ENCODE measurements around the gene VGLL4.

The VGLL4 gene

DNA sequence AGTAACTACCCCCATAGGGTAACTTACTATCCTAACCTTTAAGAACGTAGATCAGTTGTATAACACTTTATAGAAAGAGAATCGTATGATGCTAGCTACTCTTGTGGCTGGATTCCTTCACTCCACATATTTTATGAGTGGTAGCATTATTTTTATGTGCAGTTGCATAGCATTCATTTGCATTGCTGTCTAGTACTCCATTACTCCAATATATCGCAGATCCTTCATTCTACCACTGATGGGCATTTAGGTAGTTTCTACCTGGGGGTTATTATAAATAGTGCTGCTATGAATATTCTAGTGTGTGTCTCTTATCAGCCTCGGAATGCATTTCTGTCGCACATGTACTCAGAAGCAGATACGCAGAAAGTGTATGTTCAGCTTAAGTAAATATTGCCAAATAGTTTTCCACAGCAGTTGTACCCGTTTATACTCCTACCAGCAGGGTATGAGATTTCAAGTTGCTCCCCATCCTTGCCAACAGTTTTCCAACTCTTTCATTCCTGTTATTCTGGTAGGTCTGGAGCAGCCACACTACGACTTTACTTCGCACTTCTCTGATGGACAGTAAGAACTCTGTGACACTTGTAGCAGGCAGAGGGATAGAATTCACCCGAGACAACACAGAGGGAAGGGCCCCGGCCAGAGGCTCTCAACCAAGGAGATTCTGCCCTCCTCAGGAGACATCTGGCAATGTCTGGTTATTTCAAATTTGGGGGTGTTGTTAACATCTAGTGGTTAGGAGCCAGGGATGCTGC lies 9.8 kb upstream of the VGLL4 start:
- no peak for DNase-seq (ENCODE audit: low read depth in 2 of 2)

DNA sequence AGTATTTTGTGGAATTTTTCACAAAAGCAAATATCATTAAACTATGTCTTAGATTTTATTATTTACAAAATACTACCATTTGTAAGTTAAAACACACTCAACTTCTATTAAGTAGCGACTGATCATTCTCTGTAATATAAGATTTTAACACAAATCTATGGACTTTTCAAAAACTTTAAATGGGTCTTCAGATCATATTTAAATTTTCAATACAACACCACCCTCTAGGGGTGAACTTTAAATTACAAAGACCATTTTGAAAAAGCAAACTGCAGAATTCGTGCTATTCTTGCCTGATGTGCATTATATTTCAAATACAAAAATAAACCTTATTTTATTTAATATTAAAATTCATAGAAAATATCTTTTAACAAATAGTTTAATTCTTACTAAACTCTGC lies 8.2 kb upstream of the VGLL4 start:
- no peak for DNase-seq (ENCODE audit: low read depth in 2 of 2)

DNA sequence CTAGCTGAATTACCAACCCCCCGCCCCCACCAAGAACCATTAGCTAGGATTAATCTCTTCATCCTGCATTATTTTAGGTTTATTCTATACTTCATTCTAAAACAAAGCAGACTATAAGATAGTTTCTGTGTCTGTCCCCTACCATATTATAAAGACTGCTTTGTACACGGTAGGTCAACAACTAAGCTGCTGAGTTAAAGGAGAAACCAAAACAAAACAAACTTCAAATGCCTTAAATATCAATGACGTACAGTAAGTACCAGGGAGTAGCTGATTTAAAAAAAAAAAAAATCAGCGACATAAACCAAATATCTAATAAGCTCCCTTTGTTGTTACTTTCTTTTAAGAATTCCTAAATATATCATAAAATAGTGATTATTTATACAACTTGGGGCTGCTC lies 7.8 kb upstream of the VGLL4 start:
- no peak for DNase-seq (ENCODE audit: low read depth in 2 of 2)

DNA sequence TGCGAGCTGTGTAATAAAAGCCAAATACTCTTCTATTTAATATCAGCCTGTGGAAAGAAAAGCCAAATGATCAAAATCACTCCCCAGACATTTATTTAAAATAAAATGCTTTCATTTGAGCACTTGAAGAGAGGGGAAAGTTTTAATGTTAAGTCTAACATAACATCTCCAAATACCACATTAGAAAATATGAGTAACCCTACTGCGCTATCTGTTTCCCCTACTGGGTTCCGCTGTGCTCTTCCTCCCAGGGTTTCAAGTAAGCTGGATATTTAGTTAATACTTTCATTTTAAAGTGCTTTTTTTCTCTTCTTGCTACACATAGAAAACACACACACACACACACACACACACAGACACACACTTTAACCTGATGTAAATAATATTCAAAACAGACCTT lies 6.7 kb upstream of the VGLL4 start:
- no peak for DNase-seq (ENCODE audit: low read depth in 2 of 2)

DNA sequence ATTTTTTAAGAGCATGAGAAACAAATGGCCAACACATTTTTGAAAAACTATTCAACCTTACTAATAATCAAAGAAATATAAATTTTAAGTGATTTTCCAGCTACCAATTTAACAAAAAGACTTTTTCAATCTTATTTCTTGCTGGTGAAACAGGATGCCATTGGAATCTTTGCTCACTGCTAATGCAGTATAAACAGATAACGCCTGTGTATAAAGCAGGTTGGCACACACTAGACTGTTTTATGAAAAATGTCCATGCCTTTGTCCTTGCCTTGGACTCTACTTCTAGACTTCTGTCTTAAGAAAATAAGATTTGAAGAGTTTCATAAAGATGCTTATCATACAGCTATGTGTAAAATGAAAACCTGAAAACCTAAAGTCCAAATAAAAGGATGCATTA lies 5.0 kb upstream of the VGLL4 start:
- DNase-seq (ENCODE audit: low read depth in 2 of 2): no peak

DNA sequence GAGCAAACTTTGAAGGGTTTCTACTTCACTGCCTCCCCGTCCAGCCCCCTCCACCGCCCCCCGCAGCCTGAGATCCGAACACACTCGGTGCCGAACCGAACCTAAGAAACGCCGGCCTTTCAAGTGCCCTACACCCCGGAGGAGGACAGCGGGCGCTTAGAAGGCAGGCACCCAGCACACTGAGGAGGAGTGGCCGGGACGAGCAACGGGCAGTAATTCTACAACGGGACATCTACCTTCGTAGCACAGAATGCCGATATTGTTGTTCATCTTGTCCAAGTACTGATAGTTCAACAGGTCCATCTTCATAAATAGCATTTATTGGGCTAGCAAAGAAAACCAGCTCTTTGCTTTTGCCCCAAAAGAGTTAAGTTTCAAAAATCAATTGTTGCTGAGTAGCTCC lies 513 bp downstream of the VGLL4 start:
- DNase-seq (ENCODE audit: low read depth in 2 of 2): no peak

DNA sequence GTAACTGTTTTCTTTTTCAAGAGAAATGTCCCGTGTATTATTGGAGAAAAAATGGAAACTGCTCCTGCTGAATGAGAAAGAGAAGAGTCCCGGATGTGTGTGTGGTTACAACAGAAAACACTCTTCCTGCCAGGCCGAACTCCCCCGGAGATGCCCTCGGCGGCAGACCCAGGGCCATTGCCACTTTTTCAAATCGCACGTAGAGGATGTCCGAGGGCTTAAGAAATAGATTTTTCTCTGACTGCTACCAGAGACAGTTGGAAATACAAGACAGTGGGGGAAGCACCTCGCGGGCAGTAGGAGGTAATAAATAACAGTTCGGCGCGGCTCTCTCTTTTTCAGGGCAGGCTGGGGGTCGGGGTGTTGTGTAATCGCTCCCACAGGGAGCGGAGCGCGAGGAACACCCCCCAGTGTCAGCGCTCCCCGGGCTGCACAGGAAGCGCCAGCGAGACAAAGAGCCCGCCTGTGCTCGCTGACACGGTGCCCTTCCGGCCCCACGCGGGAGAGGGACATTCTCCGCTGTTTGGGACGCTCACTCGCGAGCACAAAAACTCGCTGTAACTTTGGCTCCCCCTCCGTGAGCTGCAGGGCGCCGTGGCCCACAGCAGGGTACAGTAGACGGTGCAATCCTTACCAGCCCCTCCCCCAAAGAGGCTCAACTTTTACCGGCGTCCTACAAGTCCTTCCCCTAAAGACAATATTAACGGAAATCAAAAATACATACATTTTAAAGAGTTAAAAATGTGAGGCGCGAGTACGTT lies 1.1 kb downstream of the VGLL4 start:
- DNase-seq (ENCODE audit: low read depth in 2 of 2): no peak

DNA sequence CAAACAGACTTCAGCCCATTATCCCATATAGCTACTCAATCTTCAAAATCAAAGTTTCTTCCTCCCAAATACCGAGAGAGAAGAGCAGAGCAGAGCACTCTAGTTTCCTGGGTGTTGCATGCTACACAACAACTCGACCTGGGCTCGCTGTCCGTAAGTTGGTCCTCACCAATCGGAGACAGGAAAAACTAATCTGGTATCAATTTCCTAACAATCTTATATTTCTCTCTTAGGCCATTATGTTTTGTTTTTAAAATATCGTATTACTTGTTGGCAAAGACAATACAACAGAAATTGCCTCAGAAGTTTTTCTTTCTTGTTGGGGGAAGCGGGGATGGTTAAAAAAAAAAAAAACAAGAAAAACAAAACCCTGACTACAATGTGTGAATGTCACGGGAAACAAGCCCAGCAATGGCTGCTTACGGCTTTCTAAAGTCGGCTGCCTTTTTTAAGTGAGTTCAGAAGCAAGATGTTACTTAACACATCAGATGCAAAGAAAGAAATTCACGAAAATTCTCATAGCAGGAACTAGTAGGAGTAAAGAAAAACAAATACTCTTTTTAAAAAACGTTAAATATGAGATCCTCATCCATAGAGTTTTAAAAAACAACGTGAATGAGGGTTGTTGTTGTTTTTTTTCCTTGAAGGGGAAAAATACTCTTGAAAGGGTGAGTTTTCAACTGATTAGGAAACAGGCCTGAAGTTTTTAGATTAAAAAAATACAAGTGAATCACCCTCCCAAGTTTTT lies 1.9 kb downstream of the VGLL4 start:
- DNase-seq (ENCODE audit: low read depth in 2 of 2): no peak

DNA sequence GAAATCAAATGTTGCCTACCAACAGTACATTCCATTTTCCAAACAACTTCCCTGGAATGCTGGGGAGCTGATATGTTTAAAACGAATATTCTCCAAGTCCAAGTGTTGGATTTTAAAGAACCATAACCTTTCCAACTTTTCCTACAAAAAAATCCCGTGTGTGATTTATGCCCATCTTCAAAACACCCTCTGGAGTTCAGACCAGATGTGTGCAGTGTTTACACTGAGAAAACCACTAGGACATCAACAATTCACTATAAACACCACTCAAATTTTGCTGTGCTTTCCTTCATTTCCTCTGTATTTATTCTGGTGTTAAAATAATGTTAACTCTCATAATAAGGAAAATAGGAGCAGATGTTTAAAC lies 2.4 kb downstream of the VGLL4 start:
- no peak for DNase-seq (ENCODE audit: low read depth in 2 of 2)

DNA sequence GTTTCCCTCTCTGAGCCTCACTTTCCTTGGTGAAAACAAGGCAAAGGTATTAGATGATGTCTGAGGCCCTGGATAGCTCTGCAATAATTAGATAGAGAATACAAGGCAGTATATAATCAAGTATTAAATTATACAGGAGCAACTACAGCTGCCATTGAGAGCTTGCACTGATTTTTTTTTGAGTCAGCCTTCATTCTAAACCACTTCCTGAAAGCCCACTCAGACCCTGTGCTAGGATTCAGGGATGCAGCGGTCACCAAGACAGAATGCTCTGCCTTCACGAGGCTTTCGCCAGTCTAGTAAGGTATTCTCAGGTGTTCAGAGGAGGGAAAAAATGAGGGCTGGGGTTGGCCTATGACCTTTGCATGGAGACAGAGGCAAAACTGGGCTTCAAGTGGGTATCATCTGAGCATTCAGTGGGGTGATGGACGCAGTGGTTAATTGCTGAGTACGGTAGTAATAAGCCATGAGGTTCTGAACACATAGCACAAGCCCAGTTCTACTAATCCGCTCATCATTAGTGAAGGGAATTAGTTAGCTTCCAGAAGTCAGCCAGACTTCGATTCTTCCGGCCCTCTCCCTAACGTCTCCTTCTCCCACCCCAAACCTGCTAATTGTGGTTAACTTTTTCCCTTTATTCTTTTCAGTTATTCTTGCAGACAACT lies 3.6 kb downstream of the VGLL4 start:
- no peak for DNase-seq (ENCODE audit: low read depth in 2 of 2)

DNA sequence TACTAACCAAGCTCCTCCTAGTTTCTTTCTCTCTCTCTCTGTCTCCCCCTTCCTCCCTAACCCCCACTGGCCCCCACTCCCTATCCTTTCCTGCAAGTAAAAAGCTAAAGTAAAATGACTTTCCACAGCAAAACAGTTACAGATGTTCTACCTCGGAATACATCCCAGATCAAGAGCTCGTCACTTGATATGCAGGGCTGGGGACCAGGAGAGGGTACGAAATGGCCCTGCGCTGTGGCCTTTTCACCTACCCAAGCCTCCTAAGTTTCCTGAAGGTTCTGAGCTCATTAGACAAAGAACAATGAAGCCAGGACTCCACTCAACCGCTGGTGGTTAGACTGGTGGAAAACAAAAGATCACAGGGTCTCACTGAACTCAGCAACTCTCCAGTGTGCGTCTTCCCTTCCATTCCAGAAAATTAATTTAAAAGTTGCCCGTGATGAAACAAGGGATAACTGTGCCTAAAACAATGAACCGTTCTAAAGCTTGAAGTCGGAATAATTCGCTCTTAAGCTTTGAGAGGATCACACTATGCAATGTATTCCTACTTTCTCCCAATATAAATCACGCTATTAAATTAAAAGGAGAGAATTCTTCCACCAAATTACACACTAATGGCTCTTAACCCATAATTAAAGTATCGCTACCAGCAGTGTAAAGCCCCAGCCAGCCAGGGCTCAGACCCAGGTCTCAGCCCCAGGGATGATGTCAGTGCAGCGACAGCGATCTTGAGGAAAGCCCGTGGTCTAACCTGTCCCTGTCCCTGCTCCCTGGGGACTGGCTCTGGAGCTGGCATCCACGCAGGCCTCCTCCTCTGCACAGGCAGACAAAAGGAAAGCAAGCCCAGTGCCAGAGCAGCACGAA lies 5.0 kb downstream of the VGLL4 start:
- no peak for DNase-seq (ENCODE audit: low read depth in 2 of 2)

DNA sequence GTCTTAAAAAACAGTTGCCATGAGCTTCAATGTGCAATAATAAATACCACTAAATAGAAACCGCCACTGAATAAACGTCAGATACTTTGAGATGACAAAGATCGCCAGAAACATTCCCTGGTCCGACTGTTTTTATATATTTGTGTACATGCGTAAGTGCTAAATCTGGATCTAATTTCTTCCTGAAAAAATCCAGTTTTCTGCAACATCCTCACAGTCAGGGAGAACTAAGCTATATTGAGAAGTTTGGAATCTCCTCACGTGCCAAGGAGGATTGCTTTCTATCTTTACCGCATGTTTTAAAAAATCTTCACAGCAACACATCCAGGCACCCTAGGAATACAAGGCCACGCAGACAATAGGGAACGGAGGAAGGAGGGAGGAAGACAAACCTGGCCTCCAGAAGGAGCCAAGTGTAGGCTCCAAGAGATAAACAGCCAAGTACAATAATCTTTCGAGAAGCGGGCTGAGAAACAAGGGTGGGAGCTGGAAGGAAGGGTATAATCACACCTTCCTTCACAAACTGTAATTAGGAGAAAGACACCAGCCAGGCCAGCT lies 5.7 kb downstream of the VGLL4 start:
- DNase-seq (ENCODE audit: low read depth in 2 of 2): no peak

DNA sequence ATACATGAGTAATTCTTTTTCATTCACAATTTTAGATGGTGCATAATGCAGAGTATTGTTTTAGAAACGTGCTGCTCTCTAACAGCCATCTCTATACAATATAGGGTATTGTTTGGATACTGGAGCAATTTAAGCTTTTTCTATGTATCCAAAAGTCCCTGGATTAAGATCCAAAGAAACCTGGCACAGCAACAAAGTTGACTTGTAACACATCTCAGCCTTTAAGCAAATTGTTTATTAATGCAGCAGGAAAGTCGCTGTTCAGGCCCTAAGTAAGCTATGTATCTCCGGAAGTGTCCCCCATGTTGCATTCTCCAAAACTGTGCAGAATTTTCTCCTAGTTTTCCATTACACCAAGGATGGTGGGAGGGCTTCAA lies 7.3 kb downstream of the VGLL4 start:
- no peak for DNase-seq (ENCODE audit: low read depth in 2 of 2)

DNA sequence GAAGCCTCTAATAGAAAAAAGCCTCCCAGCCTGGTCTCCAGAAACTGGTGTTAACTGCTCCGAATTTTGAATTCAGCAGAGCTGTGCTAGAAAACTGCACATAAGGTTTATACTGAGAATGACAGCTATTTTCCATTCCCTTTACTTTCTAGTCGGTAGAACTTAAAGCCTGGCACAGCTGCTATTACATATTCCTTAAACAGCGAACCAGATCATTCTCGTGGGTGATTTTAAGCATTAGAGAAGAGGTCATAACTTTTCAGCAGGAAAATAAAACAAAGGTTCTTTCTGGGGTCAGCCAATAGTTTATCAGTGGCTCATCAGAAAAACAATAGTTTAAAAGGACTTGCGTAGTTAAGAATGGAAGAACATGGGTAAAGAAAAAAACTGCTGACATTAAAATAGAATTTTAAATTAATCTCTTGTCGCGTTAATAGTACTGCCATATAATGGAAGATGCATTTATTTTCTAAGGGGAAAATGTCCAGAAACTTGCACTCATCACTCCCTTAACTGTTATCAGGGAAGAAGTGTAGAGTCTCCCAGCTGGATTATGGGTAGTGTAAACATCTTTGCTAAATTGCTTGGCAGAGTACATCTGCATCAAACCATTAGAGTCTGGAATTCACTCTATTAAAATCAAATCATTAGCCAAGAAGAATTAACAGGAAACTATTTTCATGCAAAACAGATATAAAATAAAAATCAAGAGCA lies 7.9 kb downstream of the VGLL4 start:
- no peak for DNase-seq (ENCODE audit: low read depth in 2 of 2)

DNA sequence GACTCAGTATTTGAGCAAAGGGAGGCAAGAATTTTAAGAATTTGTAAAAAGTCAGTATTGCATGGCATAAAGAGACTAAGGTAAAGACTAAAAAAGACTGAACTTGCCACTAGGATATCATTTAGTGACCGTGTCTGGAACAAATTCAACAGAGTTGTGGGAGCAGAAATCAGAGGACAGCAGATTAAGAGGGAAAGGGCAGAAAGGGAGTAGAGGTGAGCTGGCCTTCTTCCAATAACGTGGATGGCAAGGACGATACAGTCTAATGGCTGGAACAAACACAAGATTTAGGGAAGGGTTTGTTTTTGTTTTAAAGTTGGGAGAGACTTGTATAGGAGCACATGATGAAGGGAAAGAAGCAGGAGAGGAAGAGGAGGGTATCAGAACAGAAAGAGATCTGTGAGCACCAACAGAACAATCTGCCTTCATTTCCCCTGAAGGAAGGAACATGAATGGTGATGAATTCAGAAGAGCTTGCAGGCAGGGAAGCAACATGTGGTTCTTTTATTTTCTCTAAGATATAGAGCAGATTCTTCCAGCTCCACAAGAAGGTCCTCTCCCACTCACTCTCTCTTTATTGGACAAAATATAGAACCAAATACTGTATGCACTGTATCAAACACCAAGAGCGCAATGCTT lies 8.6 kb downstream of the VGLL4 start:
- no peak for DNase-seq (ENCODE audit: low read depth in 2 of 2)

DNA sequence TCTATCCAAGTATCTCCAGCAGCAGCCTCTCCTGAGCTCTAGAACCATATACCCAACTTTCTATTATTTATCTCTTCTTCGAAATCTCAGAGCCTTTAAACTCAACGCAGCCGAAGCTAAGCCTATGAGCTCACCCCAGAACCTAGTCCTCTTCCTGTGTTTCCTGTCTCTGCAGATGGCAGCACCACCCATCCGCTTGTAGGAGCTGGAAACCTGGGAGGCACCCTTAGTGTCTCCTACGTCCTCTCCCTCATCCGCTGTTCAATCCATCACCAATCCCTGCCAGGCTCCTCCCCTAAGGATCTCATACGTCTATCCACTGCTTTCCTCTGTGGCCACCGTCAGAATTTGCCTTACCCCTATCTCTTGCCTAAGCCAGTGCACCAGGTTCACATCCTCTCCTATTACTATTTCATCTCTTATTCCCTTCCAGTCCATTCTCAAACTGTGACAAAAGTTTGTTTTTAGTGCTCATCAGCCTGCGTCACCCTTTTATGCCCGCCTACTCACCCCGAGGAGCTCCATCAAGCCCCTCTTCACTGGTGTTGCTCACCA lies 9.6 kb downstream of the VGLL4 start:
- DNase-seq (ENCODE audit: low read depth in 2 of 2): no peak

DNA sequence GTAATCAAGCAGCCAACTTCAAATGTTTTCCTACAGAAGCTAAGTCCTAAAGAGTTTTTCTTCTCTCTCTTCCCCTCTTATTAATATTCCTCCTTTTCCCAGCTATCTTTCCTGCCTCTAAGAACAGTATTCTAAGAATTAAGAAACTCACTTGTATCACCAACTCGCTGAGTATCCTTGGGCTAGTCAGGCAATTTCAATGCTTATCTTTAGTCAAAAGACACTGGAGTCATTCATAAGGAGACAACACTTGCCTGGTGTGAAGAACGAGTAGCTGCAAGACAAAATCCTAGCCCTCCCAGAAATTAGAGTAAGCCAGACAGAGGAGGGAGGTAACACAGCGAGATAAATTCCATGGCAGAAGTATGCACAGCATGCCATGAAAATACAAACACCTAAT lies 10.7 kb downstream of the VGLL4 start:
- DNase-seq (ENCODE audit: low read depth in 2 of 2): no peak

DNA sequence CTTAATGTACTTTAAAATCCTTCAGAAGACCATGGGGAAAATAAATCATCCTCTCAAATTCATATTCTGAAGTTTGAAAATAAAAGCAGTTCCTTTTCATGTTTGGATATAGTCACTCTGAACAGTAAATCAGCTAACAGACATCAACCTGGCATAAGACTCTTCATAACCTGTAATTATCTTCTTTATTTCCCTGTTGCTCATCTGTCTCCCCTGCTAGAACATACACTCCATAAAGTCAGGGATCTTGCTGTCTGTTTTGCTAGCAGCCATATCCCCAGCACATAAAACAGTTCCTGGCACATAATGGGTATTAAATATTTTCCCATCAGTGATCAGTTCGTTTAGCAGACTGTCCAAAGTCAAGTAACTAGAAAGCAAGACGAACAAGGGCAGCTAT lies 11.2 kb downstream of the VGLL4 start:
- no peak for DNase-seq (ENCODE audit: low read depth in 2 of 2)

DNA sequence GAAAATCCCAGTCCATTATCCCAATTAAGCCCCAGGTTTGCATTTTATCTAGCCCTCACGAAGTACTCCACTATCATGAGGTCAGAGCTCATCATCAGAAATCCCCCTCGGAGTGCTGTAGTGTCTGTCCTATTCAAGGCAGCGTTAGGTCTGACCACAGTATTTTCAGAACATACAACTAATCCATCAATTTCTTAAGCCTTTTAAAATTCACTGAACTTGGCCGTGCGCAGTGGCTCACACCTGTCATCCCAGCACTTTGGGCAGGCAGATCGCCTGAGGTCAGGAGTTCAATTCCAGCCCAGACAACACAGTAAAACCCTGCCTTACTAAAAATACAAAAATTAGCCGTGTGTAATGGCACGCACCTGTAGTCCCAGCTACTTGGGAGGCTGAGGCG lies 11.9 kb downstream of the VGLL4 start:
- no peak for DNase-seq (ENCODE audit: low read depth in 2 of 2)

DNA sequence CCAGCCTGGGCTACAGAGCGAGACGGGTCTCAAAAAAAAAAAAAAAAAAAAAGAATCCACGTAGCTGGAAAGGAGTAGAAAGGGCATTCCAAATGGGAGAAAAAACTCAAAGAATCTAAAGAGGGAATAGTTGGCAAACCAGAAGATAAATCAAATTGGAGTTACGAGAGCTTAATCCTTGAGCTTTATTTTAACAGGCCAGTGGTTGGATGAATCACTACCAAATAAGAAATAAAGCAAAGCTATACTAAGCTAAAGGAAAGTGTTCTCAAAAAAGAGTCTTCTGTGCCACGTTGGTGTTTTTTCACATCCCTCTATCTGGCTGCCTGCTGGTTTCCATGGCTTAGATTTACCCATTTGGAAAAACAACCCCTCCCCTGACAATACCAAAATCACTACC lies 14.0 kb downstream of the VGLL4 start:
- no peak for DNase-seq (ENCODE audit: low read depth in 2 of 2)
